Activated CD4-positive, alpha-beta T cell treated with anti-CD3 and anti-CD28 coated beads, Interleukin-2, amount 50 U/mL, for 4 hours (primary cell): Measurements from ENCODE around the gene KRT4.

Experiments used
- DNase-seq, 2 experiments: peaks; one replicate each; pipeline ENCODE4 v3.0.0-alpha.2; 2020

The KRT4 gene

GRCh38 chr12:52791271-52792184, 22.4 kb downstream of the KRT4 start:
- no peak for DNase-seq

DNA sequence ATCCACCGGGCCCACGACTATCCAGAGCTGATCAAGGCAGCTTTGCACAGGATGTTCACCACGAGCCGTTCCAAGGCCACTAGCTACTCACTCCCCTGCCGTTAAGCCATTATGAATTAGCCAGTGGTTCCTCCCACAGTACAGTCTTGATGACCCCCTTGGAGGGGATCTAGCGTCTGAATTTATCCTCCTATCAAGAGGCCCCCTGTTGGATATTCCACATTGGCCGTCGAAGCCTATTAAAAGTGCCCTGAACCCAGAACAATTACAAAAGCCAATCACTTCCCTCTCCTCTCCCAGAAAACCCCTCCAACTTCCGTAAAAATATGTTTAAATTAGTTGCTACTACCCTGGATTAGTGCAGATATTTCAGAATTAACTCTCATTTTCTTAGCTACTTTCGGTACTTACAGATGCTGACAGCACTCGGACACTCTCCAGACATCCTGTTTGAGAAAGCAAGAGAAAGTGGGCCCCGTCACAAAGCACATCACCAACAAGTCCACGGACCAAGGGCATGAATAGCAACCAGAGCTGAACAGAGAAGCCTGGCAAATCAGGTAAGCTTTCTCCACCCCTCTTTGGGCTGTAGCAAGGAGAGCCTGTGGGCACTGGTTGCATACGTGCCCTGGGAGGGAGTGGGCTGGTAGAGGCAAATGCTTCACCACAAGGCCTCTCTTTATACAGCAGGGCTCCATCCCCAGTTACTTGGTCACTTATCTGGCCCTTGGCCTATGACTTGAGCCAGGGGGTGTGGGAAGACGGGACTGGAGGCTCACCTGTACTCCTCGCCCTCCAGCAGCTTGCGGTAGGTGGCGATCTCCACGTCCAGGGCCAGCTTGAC, 23.3 kb downstream of the KRT4 start:
- no peak for DNase-seq

- no peak for DNase-seq
Measured at GRCh38 chr12:52789637-52790426, 24.1 kb downstream of the KRT4 start.

DNA sequence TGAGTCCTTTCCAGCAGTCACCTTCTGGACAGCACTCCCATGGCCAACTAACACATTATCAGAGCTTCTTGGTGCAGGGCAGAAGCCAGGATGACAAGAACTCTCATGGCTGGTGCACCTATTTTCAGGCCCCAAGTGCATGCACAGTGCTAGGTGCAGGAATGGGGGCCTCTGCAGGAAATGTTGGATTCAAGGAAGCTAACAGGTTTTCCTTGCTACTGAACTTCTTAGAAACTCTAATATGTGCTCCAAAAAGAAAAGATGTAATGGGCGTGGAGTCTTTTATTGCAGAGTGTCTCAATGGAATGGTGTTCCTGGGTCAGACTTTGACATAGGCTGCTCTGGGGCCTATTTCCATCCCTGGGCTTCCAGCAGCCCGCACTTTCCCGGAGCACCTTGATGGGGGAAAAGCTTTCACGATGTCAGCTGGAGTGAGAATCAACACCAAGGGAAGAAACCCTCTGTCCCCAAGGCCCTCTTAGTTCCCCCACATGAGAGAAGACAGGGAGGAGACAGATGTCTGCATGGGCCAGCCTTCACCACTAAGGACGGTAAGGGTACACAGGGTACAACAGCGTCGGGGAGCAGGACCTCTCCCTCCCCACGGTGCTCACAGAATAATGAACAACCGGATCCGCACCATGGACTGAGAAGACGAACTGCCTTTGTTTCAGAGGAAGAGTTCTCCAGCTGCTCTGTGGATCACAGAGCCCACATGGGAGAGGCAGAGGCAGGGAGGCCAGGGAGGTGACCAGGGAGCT, 24.9 kb downstream of the KRT4 start:
- DNase-seq, result no peak

GRCh38 chr12:52788192-52788875, 25.6 kb downstream of the KRT4 start:
- no peak for DNase-seq

DNA sequence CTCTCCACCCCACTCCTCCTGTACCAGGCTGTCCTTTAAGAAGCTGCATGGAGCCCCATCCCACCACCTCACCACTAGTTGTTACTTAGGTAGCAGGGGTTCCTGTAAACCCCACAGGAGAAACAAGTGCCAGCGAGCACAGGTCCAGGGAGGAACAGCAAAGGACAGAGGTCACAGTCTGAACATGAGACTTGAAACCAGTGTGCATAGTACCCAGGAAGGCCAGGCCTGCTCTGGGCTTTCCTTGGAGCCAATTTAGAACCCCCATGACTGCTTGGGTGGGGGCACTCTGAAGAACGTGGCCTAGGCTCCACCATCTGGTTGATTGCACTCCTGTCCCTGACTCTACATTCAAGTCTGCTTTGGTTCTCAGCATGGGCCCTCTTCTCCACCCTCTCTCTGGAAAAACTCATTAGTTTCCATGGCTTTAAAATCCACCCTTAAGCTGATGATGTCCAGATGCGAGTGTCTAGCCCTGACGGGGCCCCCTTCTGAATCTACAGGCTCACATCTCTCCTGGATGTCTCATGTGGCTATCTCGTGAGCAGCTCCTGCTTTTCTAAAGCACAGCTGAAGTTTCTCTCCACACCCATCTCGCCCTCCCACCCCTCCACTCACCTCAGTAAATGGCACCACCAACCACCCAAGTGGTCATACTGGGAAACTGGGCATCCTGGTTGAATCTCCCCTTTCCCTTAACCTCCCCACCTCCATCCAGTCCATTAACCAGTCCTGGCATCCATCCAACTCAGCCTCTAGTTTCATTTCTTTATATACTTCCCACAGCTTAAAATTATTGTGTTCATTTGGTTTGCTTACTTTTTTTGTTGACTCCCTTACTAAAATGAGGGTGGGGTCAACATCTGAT, 26.4 kb downstream of the KRT4 start:
- no peak for DNase-seq

- DNase-seq, result no peak
Measured at GRCh38 chr12:52784909-52785308, 29.0 kb downstream of the KRT4 start.

DNA sequence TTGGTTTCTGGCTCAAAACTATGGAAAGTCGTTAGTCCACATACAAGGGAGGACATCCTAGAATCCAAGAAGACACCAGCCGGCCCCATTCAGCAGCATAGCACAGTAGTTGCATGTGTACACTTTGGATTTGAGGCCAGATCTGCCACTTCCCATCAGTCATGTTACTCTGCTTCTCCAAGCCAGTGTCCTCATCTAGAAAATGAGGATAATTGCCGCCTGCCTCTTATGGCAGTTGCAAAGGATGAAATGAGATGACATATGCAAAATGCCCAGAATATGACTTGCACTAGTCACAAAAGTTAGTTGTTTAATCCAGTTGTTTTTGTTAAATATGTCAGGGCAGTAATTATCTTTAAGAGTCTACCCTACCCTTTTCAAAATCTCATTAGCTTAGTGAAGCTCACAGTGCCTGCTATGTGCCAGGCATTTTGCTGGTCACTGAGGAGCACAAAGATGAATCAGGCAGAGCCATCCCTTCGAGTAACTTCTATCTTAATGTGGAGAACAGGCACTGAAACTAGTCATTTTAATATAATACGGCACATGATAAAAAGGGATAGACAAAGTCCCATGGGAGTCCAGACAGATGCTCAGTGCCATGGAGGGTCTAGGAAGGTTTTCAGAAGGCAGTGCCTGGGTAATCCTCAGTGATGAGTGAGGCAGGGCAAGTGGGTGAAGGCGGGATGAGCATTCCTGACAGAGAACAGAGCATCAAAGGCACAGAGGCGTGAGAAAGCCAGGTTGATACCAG, 30.2 kb downstream of the KRT4 start:
- DNase-seq, result no peak

DNA sequence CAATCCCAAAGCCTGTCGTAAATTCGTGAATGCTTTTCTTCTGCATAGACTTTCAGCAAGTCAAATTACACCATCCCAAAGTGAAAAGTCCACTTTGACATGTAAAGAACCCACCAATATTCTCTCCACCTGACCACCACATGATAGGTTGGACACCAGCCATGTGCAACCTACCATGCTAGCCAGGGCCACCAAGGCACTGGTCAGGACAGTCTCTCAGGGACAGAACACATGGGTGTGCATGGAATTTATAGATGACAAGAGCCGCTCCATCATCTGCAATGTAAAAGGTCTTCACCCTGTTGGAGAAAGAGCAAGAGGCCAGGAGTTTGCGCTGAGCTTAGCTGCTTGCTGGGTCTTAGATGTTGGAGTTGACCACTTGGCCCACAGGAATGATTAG, 31.4 kb downstream of the KRT4 start:
- no peak for DNase-seq

DNA sequence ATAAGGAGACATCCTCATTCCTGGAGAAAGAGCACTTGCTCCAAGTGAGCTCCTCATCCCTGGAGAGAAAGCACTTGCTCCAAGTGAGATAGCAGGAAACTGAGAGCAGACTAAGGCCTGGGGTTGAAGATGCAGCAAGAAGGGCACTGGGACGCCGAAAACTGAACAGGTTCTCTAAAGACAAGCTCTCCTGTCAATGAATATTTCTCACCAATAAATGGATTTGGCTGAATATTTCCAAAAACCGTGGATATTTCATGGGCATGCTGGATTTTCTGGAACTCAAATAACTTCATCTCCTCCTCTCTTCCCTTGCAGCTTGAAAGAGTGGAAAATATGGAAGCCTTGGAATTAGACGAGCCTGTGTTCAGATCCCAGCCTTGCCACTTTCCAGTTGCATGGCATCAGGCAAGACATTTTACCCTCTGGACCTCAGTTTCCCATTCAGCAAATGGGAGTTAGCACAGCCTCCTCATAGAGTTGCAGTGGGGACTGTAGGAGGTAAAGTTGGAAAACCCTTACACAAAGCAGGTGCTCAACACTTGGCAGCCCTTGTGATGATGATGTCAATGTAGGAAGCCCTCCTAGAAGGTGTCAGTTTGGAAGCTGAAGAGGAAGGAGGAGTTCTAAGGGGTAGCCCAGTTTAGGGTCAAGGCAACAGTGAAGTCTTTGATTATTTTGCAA, 32.4 kb downstream of the KRT4 start:
- no peak for DNase-seq

DNA sequence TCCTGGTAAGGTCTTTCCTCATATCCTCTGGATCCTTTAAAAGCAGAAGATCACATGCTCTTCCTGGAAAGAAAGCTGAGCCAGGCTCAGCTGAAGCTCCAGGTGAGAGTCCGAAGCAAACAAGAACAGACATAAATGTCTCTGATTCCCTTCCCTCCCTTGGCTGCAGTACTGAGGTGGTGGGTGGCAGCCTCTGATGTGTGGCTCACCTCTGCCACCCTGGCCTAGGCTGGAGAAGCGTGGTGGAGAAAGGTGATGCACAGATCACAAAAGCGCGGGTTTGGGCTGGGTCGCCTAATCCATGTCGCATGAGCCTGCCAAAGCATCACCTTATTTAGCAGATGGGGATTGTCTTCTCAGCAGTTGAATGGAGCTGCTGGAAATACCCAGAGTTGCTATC, 34.0 kb downstream of the KRT4 start:
- DNase-seq, result no peak

- no peak for DNase-seq
Measured at GRCh38 chr12:52778833-52779232, 35.1 kb downstream of the KRT4 start.

GRCh38 chr12:52777566-52777965, 36.4 kb downstream of the KRT4 start:
- DNase-seq, result no peak

GRCh38 chr12:52776913-52777395, 37.0 kb downstream of the KRT4 start, which contains the start of gene KRT76:
TSS of gene KRT76 (minus strand) at chr12:52777345. CDS start at chr12:52777291, 54 bp downstream.
- no peak for DNase-seq

DNA sequence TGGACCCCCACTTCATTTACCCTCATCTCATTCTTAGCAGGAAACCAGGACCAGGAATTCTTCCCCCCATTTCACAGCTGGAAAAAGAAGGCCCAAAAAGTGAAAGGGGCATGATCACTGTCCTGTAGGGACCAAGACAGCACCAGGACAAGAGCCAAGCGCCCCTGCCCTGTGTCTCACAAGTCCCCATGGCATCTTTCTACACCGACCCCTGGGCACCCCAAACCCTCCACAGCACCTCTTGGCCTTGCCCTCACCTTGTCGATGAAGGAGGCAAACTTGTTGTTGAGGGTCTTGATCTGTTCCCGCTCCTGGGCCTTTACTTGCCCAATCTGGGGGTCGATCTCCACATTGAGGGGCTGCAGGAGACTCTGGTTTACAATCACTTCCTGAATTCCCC, 37.5 kb downstream of the KRT4 start:
- no peak for DNase-seq

GRCh38 chr12:52774629-52775250, 39.2 kb downstream of the KRT4 start:
- no peak for DNase-seq

- no peak for DNase-seq
Measured at GRCh38 chr12:52772772-52773171, 41.1 kb downstream of the KRT4 start.

DNA sequence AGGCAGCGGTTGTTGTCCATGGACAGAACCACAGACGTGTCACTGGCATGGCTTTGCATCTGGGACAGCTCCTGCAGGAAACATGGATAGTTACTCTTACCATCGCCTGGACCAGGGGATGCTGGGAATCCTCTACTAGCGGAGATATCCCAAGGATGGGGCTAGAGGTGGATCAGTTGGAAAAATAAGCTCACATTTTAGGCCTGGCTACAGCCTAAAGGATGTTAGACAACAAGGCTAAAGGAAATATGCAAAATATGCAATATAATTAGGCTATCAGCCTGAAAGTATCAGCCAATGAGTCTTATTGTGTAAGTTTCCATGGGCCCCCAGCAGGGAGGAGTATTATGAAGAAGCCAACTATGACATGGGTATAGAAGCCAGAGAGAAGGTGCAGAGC, 41.7 kb downstream of the KRT4 start:
- no peak for DNase-seq

DNA sequence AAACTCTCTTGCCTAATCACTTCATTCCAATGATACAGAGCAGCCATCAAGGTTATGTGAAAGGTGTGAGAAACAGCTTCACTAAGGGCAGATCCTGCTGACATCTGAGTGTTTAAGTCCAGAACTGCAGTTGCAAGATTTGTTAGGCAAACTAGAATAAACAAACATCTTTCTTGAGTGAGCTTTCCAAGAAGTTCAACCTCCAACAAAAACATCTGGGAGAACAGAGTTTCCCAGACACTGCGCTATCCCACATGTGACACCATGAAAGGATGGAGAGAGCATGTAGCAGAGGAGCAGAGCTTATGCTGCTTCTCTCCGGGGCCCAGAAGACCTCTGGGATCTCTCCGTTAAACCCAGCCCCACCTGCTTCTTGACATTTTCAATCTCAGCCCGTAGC, 42.4 kb downstream of the KRT4 start:
- no peak for DNase-seq
